Measurements from ENCODE around the gene ACVR1. TPM values are rescaled to one million over a fixed set of nuclear protein-coding genes. Genes with fewer than 3 reads are reported as not detected.
A peak's percentile ranks its signal among the peaks of the same experiment; 100 is the strongest.

Gene ACVR1
- 28.5 and 33.6 TPM in 2 replicates for total RNA-seq (2014; rRNA removed; shearing (Covaris generic))

GRCh38 chr2:157876066-157876785 is at the start of gene ACVR1:
TSS of gene ACVR1 (minus strand) at chr2:157876330. CDS start at chr2:157799493, 76,837 bp downstream.
- peak; percentile 99 for DNase-seq (ENCODE audit: low read depth)

GRCh38 chr2:157925071-157925470 is 48.9 kb upstream of the ACVR1 start:
- no peak for DNase-seq (ENCODE audit: low read depth)

GRCh38 chr2:157923598-157924217 is 47.6 kb upstream of the ACVR1 start:
- DNase-seq (ENCODE audit: low read depth): no peak

- DNase-seq (ENCODE audit: low read depth): no peak
Measured at GRCh38 chr2:157922815-157923214, 46.7 kb upstream of the ACVR1 start.

GRCh38 chr2:157922336-157922735 is 46.2 kb upstream of the ACVR1 start:
- no peak for DNase-seq (ENCODE audit: low read depth)

GRCh38 chr2:157920736-157921135 is 44.6 kb upstream of the ACVR1 start:
- DNase-seq (ENCODE audit: low read depth): no peak

GRCh38 chr2:157919181-157919580 is 43.1 kb upstream of the ACVR1 start:
- DNase-seq (ENCODE audit: low read depth): no peak

- no peak for DNase-seq (ENCODE audit: low read depth)
Measured at GRCh38 chr2:157918319-157918718, 42.2 kb upstream of the ACVR1 start.

- DNase-seq (ENCODE audit: low read depth): no peak
Measured at GRCh38 chr2:157911750-157912149, 35.6 kb upstream of the ACVR1 start.

- DNase-seq (ENCODE audit: low read depth): no peak
Measured at GRCh38 chr2:157911246-157911645, 35.1 kb upstream of the ACVR1 start.

- DNase-seq (ENCODE audit: low read depth): no peak
Measured at GRCh38 chr2:157905092-157905491, 29.0 kb upstream of the ACVR1 start.

GRCh38 chr2:157903626-157904025 is 27.5 kb upstream of the ACVR1 start:
- DNase-seq (ENCODE audit: low read depth): no peak

- no peak for DNase-seq (ENCODE audit: low read depth)
Measured at GRCh38 chr2:157903151-157903550, 27.0 kb upstream of the ACVR1 start.

GRCh38 chr2:157902692-157903091 is 26.6 kb upstream of the ACVR1 start:
- DNase-seq (ENCODE audit: low read depth): no peak

GRCh38 chr2:157901325-157901724 is 25.2 kb upstream of the ACVR1 start:
- DNase-seq (ENCODE audit: low read depth): no peak

- DNase-seq (ENCODE audit: low read depth): no peak
Measured at GRCh38 chr2:157900684-157901083, 24.6 kb upstream of the ACVR1 start.

- DNase-seq (ENCODE audit: low read depth): peak; percentile 78
Measured at GRCh38 chr2:157900203-157900602, 24.1 kb upstream of the ACVR1 start.

GRCh38 chr2:157899125-157899839 is 23.2 kb upstream of the ACVR1 start:
- DNase-seq (ENCODE audit: low read depth): no peak

- DNase-seq (ENCODE audit: low read depth): peak; percentile 92
Measured at GRCh38 chr2:157898591-157898996, 22.5 kb upstream of the ACVR1 start.

- DNase-seq (ENCODE audit: low read depth): no peak
Measured at GRCh38 chr2:157897106-157897971, 21.2 kb upstream of the ACVR1 start.

- DNase-seq (ENCODE audit: low read depth): no peak
Measured at GRCh38 chr2:157895531-157895930, 19.4 kb upstream of the ACVR1 start.
